HG03139 (cell line): ENCODE measurements around the gene TYMP.

ENCODE experiments used
- ATAC-seq: cut with Tn5 transposase; IDR thresholded peaks from one replicate; pipeline ENCODE4 v1.9.1; 2021; ENCODE audit not compliant: unreplicated experiment

Gene TYMP

GRCh38 chr22:50506611-50507420 lies 23.0 kb downstream of the TYMP start:
- ATAC-seq = no peak

- no peak for ATAC-seq
These were observed 23.8 kb downstream of the TYMP start for GRCh38 chr22:50505776-50506610.

DNA sequence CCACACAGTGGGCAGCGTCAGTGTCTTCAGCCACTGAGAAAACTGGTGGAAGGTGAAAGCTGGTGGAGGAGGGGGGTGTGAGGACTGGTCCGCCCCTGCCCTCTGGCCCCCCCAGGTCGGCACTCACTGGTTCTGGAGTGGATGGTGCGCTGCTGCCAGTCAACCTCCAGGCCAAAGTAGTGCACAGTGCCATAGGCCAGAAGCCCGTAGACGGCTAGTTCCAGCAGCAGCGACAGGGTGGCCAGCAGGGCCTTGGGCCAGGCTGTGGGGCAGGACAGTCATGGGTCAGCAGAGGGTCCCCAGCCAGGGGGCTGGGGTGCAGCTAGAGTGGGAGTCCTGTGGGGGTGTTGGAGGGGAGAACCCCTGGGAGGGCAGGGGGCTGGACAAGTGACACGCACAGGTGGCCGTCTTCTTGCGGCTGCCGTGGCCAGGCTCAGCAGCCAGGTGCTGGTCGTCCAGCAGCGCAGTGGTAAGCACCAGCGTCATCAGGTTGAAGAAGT lies 24.5 kb downstream of the TYMP start:
- no peak for ATAC-seq

- no peak for ATAC-seq
These were observed 25.2 kb downstream of the TYMP start for GRCh38 chr22:50504369-50505211.

DNA sequence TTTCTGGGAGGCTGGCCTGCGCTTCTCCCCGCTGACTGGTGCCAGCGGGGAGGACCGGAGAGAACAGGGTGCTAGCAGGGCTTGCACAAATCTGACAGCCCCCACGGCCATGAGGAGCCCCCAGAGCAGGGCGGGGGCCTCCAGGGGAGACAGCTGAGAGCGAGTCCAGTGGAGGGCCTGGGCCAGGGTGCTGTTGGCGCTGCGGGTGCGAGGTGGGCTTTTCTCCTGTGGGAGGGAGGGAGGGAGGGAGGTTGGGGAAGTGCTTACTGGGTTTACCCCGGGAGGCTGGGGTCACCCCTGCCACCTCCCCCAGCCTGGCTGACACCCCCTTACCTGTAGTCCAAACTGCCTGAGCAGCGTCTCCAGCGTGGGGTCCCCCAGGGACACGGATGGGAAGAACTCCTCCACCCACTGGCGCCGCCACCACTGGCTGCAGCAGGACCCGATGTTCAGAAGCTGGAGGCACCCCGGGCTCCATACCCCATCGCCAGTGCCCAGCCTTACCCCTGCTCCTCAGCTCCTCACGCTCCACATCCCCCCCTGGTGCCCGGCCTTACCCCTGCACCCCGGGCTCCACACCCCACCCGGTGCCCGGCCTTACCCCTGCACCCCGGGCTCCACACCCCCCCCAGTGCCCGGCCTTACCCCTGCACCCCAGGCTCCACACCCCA lies 26.2 kb downstream of the TYMP start:
- no peak for ATAC-seq

DNA sequence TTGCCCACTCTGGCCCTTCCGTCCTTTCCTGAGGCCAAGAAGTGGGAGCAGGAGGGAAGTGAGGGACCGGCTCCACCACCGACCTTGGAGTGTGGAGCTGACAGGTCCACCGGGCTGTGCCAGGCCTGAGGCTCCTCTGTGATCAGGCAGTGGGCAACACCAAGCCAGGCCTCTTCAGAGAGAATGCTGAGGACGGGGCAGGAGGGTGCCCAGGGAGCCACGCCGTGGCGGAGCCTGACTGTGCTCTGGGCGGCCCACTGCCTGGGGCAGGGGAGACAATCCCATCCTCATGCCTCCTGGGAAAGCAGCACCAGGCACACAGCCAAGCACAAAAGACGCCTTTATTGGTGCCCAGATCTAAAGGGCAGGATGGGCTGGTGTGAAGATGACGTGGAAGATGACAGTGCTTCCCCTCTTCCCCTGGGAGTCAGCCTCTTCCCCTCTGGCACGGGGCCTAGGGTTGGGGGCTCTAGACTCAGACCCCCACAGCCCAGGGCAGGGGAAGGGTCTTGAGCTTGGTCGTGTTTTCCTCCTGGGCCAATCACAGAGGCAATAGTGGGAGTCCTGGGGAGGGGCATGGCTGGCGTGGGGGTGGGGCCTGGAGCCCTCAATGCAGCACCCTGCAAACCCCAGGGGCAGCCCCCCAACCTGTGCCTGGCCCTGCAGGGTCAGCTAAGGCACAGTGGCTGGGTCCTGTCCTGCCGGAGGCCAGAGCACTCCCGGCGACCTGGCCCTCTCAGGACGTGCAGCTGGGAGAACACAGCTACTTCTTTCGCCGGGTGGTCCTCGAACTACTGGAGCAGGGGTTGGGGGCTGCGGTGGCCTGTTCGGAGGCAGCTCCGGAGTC lies 27.0 kb downstream of the TYMP start:
- no peak for ATAC-seq

- no peak for ATAC-seq
These were observed 27.7 kb downstream of the TYMP start for GRCh38 chr22:50502096-50502495.

GRCh38 chr22:50500452-50500851 lies 29.4 kb downstream of the TYMP start:
- no peak for ATAC-seq

DNA sequence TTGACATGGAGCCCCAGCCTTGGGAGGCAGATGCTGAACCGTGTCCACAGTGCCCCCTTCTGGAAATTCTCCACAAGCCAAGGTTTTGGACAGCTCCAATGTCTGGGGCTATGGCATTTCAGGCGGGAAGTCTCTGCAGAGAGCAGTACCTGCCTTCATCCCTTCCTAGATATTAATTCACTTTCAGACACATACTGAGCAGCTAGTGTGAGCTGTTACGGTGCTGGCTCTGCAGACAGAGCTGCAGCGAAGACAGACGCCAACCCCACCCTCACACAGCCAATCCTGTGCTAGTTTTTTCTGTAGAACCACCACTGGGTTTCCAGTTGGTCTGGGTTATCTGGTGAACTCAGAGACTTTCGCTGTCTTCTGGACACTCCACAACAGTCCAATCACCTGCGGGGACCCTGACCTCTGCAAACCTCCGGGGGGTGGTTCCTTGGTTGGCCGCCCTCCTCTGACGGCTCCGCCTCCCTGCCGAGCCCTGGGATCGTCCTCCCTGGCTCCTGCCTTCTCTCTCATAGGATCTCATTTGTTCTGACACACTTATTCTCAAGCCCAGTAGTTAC lies 31.4 kb downstream of the TYMP start:
- ATAC-seq = no peak

DNA sequence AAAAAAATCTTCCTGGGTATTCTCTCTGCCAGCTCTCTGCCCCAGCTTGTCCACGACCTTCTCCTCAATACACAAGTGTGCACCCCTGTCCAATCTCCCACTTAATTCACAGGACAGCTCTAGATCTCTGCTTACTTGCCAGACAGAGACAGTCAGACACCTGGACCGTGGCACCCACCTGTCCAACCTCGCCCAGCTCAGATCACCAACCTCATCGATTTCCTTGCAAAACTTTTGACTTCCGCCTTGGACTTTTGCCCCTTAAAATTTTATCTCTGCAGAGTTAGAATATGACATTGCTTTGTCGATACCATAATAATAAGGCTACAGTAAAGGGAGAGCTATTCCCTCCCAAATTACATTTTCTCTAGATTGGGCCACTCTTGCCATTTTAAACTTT lies 32.7 kb downstream of the TYMP start:
- no peak for ATAC-seq

DNA sequence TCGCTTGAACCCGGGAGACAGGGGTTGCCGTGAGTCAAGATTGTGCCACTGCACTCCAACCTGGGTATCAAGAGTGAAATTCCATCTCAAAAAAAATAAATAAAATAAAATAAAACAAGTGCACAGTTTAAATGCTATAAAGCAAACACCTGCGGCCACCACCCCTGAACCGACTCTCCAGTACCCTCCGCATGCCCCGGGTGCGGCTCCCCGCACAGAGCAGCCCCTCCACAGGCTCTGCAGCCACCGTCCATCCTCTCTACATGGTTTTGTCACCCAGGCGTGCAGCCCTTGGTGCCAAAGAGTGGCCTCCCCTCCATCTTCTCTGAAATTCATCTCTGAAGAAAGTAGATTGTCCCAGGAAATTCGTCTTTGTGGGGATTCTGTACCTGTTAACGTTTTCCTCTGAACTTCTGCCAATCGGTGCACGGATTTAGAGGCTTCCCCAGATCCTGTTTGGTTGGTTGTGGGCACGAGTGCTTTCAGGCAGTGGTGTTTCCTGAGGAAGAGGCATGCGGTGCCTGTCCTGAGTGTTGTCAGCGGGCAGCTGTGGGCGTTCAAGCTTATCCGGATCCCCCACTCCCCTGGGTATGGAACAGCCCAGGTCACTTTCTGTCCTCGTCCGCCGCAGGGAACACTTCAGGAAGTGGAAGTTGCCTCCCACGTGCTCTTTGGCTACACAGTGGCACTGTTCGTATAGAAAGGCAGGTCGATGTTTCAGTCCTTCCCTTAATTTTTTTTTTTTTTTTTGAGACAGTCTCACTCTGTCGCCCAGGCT lies 39.1 kb downstream of the TYMP start:
- no peak for ATAC-seq

- no peak for ATAC-seq
These were observed 40.2 kb downstream of the TYMP start for GRCh38 chr22:50489363-50490243.

GRCh38 chr22:50488886-50489285 lies 40.9 kb downstream of the TYMP start:
- no peak for ATAC-seq

DNA sequence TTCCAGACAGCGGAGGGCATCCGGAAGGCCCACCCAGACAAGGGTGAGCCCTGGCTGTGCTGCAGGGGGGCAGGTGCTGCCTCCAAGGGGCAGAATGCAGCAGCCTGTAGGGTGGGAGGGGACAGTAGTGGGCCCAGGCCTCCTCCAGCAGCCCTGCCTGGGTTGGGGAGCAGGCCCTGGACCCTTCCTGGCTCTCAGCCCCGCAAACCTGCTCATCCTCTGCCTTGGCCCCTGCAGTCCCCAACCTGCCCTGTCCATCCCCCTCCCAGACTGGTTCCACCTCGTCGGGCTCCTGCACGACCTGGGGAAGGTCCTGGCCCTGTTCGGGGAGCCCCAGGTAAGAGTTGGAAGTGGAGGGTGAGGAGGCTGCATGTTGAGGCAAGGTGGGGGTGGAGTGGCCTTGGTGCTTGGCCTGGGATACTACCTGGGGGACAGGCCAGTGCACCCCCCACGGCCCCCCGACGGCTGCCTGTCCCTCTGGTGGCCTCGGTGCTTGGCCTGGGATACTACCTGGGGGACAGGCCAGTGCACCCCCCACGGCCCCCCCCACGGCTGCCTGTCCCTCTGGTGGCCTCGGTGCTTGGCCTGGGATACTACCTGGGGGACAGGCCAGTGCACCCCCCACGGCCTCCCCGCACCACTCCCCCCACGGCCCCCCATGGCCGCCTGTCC lies 41.7 kb downstream of the TYMP start:
- no peak for ATAC-seq

GRCh38 chr22:50487290-50488005 lies 42.4 kb downstream of the TYMP start:
- ATAC-seq = no peak

DNA sequence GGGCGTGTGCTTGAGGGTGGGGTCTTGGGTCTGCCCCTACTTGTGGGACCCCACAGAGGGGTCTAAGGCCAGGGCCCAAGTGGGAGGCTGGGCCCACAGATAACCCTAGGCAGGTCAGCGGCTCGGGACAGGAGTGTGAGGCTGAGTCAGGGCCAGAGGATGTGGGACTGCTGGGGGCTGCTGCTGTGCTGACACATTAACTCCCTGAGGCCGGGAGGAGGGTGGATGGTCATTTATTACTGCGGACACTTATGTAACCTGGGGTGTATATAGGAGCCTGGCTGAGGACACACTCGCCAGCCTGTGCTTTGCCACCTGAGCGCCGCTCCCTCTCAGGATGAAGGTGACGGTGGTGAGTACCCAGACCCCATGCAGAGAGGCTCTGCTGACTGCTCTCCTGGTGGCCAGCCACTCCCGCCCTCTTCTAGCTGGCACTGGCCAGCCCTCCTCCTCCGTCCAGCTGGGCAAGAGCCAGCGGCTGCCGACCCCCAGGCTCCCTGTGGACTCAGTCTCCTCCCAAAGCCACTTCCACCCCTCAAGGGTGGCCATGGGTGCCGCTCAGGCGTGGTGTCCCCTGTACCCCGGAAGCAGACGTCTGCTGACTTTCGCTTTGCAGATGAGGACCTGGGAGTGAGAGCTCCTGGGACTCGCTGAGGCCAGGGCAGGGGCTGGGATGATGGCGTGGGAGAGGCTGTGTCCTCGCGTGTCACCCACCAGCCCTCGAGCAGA lies 43.1 kb downstream of the TYMP start, which contains the start of gene MIOX:
Gene MIOX, plus strand, starts transcription at position 299 of the 729 bp plus-strand sequence. Its CDS starts 39 bp downstream, at position 338.
- no peak for ATAC-seq
